ENCODE results near the gene COL13A1.

COL13A1 gene

GRCh38 chr10:69904533-69904932 lies 102.8 kb downstream of the COL13A1 start:
- no peak for TF ChIP-seq CTCF (IDR thresholded peaks at IDR 0.05; ENCODE audit: poor library complexity, severe bottlenecking)
- no peak overlapping the region for H3K27ac ChIP-seq (ENCODE audit: poor library complexity, severe bottlenecking)
- no peaks in the 10 kb centered on the region for H3K4me1 ChIP-seq (ENCODE audit: insufficient read depth, poor library complexity, severe bottlenecking)
- H3K4me3 ChIP-seq (ENCODE audit: severe bottlenecking), result no peak overlapping the region
- no peaks in the 10 kb centered on the region for H3K36me3 ChIP-seq (ENCODE audit: low read depth)
- no peak for DNase-seq (ENCODE audit: low spot score)
- no peaks in the 10 kb centered on the region for H3K27me3 ChIP-seq (ENCODE audit: insufficient read depth, poor library complexity, severe bottlenecking)
- ATAC-seq (ENCODE audit: low read depth), result no peak
- H3K9me3 ChIP-seq (ENCODE audit: severe bottlenecking), result no peaks in the 10 kb centered on the region

GRCh38 chr10:69906425-69906824 lies 104.7 kb downstream of the COL13A1 start:
- Histone ChIP-seq H3K27me3 (ENCODE audit: insufficient read depth, poor library complexity, severe bottlenecking) (no peaks in the 10 kb centered on the region), H3K27ac (ENCODE audit: poor library complexity, severe bottlenecking) (no peak overlapping the region), H3K36me3 (ENCODE audit: low read depth) (no peaks in the 10 kb centered on the region), H3K4me1 (ENCODE audit: insufficient read depth, poor library complexity, severe bottlenecking) (no peaks in the 10 kb centered on the region), H3K9me3 (ENCODE audit: severe bottlenecking) (no peaks in the 10 kb centered on the region), H3K4me3 (ENCODE audit: severe bottlenecking) (no peak overlapping the region)
- TF ChIP-seq CTCF (IDR thresholded peaks at IDR 0.05; ENCODE audit: poor library complexity, severe bottlenecking), result no peak
- DNase-seq (ENCODE audit: low spot score), result no peak
- no peak for ATAC-seq (ENCODE audit: low read depth)

- H3K4me1 ChIP-seq (ENCODE audit: insufficient read depth, poor library complexity, severe bottlenecking), result no peaks in the 10 kb centered on the region
- H3K27me3 ChIP-seq (ENCODE audit: insufficient read depth, poor library complexity, severe bottlenecking), result no peaks in the 10 kb centered on the region
- H3K4me3 ChIP-seq (ENCODE audit: severe bottlenecking), result no peak overlapping the region
- TF ChIP-seq CTCF (IDR thresholded peaks at IDR 0.05; ENCODE audit: poor library complexity, severe bottlenecking), result no peak
- no peak for ATAC-seq (ENCODE audit: low read depth)
- DNase-seq (ENCODE audit: low spot score), result no peak
- no peak overlapping the region for H3K27ac ChIP-seq (ENCODE audit: poor library complexity, severe bottlenecking)
- H3K9me3 ChIP-seq (ENCODE audit: severe bottlenecking), result no peaks in the 10 kb centered on the region
- no peaks in the 10 kb centered on the region for H3K36me3 ChIP-seq (ENCODE audit: low read depth)
These were observed 105.8 kb downstream of the COL13A1 start for GRCh38 chr10:69907517-69907916.

GRCh38 chr10:69908124-69908523 lies 106.4 kb downstream of the COL13A1 start:
- DNase-seq (ENCODE audit: low spot score), result no peak
- no peak for ATAC-seq (ENCODE audit: low read depth)
- no peaks in the 10 kb centered on the region for H3K36me3 ChIP-seq (ENCODE audit: low read depth)
- no peak overlapping the region for H3K27ac ChIP-seq (ENCODE audit: poor library complexity, severe bottlenecking)
- no peaks in the 10 kb centered on the region for H3K27me3 ChIP-seq (ENCODE audit: insufficient read depth, poor library complexity, severe bottlenecking)
- H3K4me3 ChIP-seq (ENCODE audit: severe bottlenecking), result no peak overlapping the region
- no peak for TF ChIP-seq CTCF (IDR thresholded peaks at IDR 0.05; ENCODE audit: poor library complexity, severe bottlenecking)
- no peaks in the 10 kb centered on the region for H3K4me1 ChIP-seq (ENCODE audit: insufficient read depth, poor library complexity, severe bottlenecking)
- no peaks in the 10 kb centered on the region for H3K9me3 ChIP-seq (ENCODE audit: severe bottlenecking)

GRCh38 chr10:69910561-69910960 lies 108.9 kb downstream of the COL13A1 start:
- ATAC-seq (ENCODE audit: low read depth) (no peak), DNase-seq (ENCODE audit: low spot score) (no peak)
- no peak overlapping the region for H3K4me3 ChIP-seq (ENCODE audit: severe bottlenecking)
- H3K36me3 ChIP-seq (ENCODE audit: low read depth), result no peaks in the 10 kb centered on the region
- no peak for TF ChIP-seq CTCF (IDR thresholded peaks at IDR 0.05; ENCODE audit: poor library complexity, severe bottlenecking)
- no peak overlapping the region for H3K27ac ChIP-seq (ENCODE audit: poor library complexity, severe bottlenecking)
- no peaks in the 10 kb centered on the region for H3K4me1 ChIP-seq (ENCODE audit: insufficient read depth, poor library complexity, severe bottlenecking)
- no peaks in the 10 kb centered on the region for H3K9me3 ChIP-seq (ENCODE audit: severe bottlenecking)
- no peaks in the 10 kb centered on the region for H3K27me3 ChIP-seq (ENCODE audit: insufficient read depth, poor library complexity, severe bottlenecking)
